HG02981 (cell line): ENCODE results near the gene NLK.
"Not testable (repeated sequence)": the region's sequence is repeated elsewhere in the genome, so short reads cannot be mapped to it uniquely, and the experiment has no call there.

Source experiments
- ATAC-seq: cut with Tn5 transposase; IDR thresholded peaks from one replicate; pipeline ENCODE4 v1.9.1; 2021; ENCODE audit warnings: mild to moderate bottlenecking, moderate library complexity; ENCODE audit not compliant: unreplicated experiment

Gene NLK

GRCh38 chr17:28145348-28145747 is 102.9 kb downstream of the NLK start:
- no peak for ATAC-seq

GRCh38 chr17:28147017-28147416 is 104.5 kb downstream of the NLK start:
- ATAC-seq = no peak

- ATAC-seq = no peak
These were observed 108.5 kb downstream of the NLK start for GRCh38 chr17:28151001-28151400.

GRCh38 chr17:28154214-28154613 is 111.7 kb downstream of the NLK start:
- no peak for ATAC-seq

GRCh38 chr17:28155405-28155804 is 112.9 kb downstream of the NLK start:
- ATAC-seq = not testable (repeated sequence)

- no peak for ATAC-seq
These were observed 116.5 kb downstream of the NLK start for GRCh38 chr17:28159004-28159403.

- no peak for ATAC-seq
These were observed 117.4 kb downstream of the NLK start for GRCh38 chr17:28159924-28160323.

GRCh38 chr17:28160610-28161009 is 118.1 kb downstream of the NLK start:
- ATAC-seq = no peak

GRCh38 chr17:28161311-28161710 is 118.8 kb downstream of the NLK start:
- ATAC-seq = no peak

- ATAC-seq = no peak
These were observed 124.0 kb downstream of the NLK start for GRCh38 chr17:28166478-28166877.

- no peak for ATAC-seq
These were observed 127.3 kb downstream of the NLK start for GRCh38 chr17:28169621-28170349.

GRCh38 chr17:28170771-28171170 is 128.3 kb downstream of the NLK start:
- no peak for ATAC-seq

GRCh38 chr17:28173031-28173561 is 130.6 kb downstream of the NLK start:
- ATAC-seq = no peak

- ATAC-seq = no peak
These were observed 131.3 kb downstream of the NLK start for GRCh38 chr17:28173801-28174200.

GRCh38 chr17:28174352-28175046 is 132.0 kb downstream of the NLK start:
- no peak for ATAC-seq

GRCh38 chr17:28177351-28177750 is 134.9 kb downstream of the NLK start:
- ATAC-seq = no peak

- ATAC-seq = no peak
These were observed 136.3 kb downstream of the NLK start for GRCh38 chr17:28178800-28179199.

GRCh38 chr17:28180449-28180848 is 138.0 kb downstream of the NLK start:
- ATAC-seq = no peak

- no peak for ATAC-seq
These were observed 139.1 kb downstream of the NLK start for GRCh38 chr17:28181568-28181967.

- no peak for ATAC-seq
These were observed 140.1 kb downstream of the NLK start for GRCh38 chr17:28182559-28182958.

GRCh38 chr17:28185658-28186057 is 143.2 kb downstream of the NLK start:
- ATAC-seq = no peak

- ATAC-seq = not testable (repeated sequence)
These were observed 144.0 kb downstream of the NLK start for GRCh38 chr17:28186472-28186871.
